AG08396 (cell line): ENCODE measurements around the gene AGL.
"Not testable (repeated sequence)": the region's sequence is repeated elsewhere in the genome, so short reads cannot be mapped to it uniquely, and the experiment has no call there.

Experiments used
- DNase-seq: peaks from one replicate; pipeline ENCODE4 v3.0.0; 2012; ENCODE audit warnings: low spot score, mixed read lengths

AGL gene

GRCh38 chr1:99943223-99943794 lies 93.1 kb downstream of the AGL start:
- no peak for DNase-seq

- no peak for DNase-seq
Observed at GRCh38 chr1:99944192-99944591, 94.0 kb downstream of the AGL start.

GRCh38 chr1:99945174-99945573 lies 95.0 kb downstream of the AGL start:
- DNase-seq, result no peak

GRCh38 chr1:99950486-99950885 lies 100.3 kb downstream of the AGL start:
- DNase-seq, result no peak

- no peak for DNase-seq
Observed at GRCh38 chr1:99952522-99952921, 102.4 kb downstream of the AGL start.

- DNase-seq, result no peak
Observed at GRCh38 chr1:99955375-99955774, 105.2 kb downstream of the AGL start.

GRCh38 chr1:99956755-99957154 lies 106.6 kb downstream of the AGL start:
- DNase-seq, result peak; percentile 20

- no peak for DNase-seq
Observed at GRCh38 chr1:99957818-99958217, 107.7 kb downstream of the AGL start.

- not testable (repeated sequence) for DNase-seq
Observed at GRCh38 chr1:99959189-99959705, 109.1 kb downstream of the AGL start.

- DNase-seq, result not testable (repeated sequence)
Observed at GRCh38 chr1:99960260-99960659, 110.1 kb downstream of the AGL start.

- peak; percentile 54 for DNase-seq
Observed at GRCh38 chr1:99963041-99963795, 113.1 kb downstream of the AGL start.

- no peak for DNase-seq
Observed at GRCh38 chr1:99964806-99965205, 114.6 kb downstream of the AGL start.

GRCh38 chr1:99965646-99966375 lies 115.7 kb downstream of the AGL start:
- DNase-seq, result no peak

GRCh38 chr1:99968214-99968613 lies 118.1 kb downstream of the AGL start:
- DNase-seq, result no peak

GRCh38 chr1:99969260-99969728 lies 119.1 kb downstream of the AGL start:
- no peak for DNase-seq

GRCh38 chr1:99969729-99970621 lies 119.8 kb downstream of the AGL start, which contains the start of gene SLC35A3:
Gene SLC35A3 (plus strand): TSS chr1:99969996. CDS start chr1:99993555, 23,559 bp downstream.
- peak; percentile 91 for DNase-seq

GRCh38 chr1:99970713-99971255 lies 120.6 kb downstream of the AGL start:
- peak; percentile 5 for DNase-seq

GRCh38 chr1:99972066-99972465 lies 121.9 kb downstream of the AGL start:
- DNase-seq, result not testable (repeated sequence)
